GM19395 (cell line): ENCODE measurements around the gene PLXDC2.
"Not testable (repeated sequence)": the region's sequence is repeated elsewhere in the genome, so short reads cannot be mapped to it uniquely, and the experiment has no call there.

ENCODE experiments used
- ATAC-seq: cut with Tn5 transposase; IDR thresholded peaks from one replicate; pipeline ENCODE4 v1.9.1; 2021; ENCODE audit warnings: mild to moderate bottlenecking, moderate library complexity; ENCODE audit not compliant: unreplicated experiment

Gene PLXDC2

DNA sequence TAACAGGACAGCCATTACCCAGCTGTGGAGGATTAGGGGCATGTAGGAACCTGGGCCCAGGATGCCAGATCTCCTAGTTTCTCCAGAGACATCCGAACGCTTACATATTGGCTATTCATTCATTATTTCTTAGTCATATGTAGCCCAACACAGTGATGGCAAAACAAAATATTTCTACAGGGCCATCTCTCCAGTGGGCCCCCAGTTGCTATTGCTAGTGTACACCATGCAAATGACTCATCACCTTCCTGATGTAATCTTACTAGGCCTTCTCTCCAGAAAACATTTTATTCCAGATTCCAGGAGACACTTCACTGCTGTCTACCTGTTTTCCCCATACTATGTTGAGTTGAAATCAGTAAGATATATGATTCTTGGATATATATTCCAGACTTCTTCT lies 201.7 kb downstream of the PLXDC2 start:
- no peak for ATAC-seq

DNA sequence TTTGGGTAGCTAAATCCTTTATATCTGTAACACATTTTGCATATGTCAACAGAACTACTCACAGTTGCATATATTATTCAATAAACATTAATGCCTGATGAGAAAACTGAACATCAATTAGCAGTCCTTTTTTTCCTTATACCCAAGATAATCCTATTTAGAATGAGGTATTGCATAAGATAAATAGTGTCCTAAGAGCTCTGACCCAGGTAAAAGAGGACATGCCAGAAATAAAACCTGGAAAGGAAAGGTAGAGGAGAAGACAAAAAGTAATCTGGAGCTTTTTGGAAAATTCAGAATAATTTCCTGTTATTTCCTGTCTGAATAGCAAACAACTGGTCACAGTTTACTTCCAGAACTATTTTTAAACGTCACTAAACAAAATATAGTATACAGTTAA lies 204.4 kb downstream of the PLXDC2 start:
- no peak for ATAC-seq

DNA sequence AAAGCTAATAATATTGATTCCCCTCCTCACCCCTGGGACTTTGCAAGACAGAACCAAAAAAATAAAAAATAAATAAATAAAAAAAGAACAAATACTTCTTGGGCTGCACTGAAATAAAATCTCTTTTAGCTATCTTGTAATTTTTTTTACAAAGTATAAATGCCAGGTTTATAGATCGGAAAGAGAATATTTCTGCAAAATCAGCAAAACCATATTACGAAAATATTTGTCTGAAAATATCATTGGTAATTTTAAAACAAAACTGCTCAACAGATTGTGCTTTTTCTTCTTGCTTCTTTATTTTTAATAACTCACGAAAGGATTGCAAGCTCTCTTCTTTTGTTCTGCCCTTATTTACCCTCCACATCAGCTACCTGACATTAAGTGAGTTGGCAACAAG lies 213.3 kb downstream of the PLXDC2 start:
- ATAC-seq = no peak

DNA sequence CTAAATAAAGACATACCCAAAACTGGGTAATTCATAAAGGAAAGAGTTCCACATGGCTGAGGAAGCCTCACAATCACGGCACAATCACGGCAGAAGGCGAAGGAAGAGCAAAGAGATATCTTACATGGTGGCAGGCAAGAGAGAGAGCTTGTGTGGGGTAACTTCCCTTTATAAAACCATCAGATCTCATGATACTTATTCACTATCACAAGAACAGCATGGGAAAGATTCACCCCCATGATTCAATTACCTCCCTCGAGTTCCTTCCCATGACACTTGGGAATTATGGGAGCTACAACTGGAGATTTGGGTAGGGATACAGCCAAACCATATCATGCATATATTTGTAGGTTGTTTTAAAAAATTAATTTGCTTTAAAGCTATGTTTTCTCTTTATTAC lies 217.2 kb downstream of the PLXDC2 start:
- ATAC-seq = no peak

DNA sequence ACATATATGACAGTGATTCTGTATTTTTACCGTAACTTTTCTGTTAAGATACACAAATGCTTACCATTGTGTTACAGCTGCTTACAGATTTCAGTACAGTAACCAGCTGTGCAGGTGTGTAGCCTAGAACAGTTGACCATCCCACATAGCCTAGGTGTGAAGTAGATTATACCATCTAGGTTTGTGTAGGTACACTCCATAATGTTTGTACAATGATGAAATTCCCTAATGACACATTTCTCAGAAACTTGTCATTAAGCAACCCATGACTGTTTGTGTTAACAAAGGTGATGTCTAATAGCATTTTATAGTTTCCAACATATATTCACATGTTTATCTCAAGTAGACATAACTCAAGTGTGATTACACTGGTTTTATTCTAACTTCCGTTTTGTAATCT lies 218.5 kb downstream of the PLXDC2 start:
- ATAC-seq = no peak

DNA sequence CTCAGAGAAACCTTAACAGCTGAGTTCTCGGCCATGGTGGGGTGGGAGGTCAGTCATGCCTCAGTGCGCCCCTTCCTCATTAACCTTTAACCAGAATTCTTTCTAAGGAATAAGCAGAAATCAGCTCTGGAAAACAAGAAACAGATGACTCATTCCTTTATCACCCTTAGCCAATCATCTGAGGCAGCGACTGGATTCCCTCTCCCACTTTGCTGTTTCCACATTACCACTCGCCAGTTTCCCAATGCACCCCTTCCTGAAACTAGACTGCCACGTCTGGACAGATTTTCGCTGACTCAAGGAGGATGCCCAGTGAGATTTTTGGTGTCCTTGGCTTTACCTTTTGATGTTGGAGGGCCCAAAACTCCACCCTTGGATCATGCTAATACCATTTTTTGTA lies 223.8 kb downstream of the PLXDC2 start:
- no peak for ATAC-seq

DNA sequence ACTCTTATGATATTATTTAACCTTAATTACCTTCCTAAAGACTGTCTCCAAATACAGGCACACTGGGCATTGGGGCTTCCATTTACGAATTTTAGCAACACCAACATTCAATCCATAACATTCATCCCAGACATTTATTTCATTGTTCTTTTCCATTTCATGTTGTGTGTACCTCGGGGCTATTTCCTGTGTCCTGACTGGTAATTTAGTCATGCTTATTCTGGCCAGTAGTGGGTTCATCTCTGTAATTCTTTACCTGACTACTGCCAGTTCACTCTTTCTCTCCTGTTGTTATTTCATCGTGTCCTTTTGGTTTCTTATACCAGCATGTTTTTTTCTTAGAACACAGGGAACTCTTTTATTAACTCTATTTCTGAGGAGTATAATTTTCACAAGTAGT lies 225.7 kb downstream of the PLXDC2 start:
- no peak for ATAC-seq

DNA sequence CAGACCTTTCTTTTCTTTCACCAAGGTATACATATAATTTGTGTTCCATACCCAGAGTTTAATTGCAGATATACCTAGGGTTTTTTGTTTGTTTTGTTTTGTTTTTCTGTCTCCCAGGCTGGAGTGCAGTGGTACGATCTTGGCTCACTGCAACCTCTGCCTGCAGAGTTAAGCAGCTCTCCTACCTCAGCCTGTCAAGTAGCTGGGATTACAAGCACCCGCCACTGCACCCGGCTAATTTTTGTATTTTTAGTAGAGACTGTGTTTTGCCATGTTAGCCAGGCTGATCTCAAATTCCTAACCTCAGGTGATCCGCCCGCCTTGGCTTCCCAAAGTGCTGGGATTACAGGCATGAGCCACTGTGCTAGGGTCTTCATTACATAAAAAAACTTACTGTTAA lies 228.9 kb downstream of the PLXDC2 start:
- not testable (repeated sequence) for ATAC-seq

DNA sequence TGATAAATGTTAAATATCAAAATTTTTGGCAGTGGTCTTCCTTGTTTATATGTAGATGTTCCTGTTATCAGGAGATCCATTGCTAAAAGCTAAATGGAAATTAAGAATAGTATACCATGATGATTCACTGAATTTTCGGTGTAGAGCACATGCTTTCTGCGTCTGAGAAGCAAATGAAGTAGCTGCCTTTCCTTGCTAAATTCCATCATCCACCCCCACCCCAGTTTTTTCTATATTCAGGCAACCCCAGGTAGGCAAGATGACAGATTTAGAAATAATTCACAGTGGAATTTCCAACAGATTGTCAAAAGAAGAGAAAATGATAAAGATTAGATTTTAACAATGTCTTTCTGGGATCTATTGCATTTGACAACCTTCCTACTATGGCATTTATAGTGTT lies 231.9 kb downstream of the PLXDC2 start:
- ATAC-seq = no peak

DNA sequence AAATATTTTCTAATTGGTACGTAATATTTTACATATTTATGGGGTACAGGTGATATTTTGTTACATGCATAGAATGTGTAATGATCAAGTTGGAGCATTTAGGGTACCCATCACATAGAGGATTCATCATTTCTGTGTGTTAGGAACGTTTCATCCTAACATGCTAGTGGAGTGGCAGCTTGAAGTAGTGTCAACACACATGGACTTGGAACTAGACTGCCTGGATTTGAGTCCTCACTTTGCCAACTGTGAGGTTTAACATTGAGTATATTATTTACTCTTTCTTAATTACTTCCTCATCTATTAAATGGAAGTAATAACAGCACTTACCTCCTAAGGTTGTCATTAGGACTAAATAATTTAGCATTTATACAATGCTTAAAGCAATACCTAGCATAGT lies 241.9 kb downstream of the PLXDC2 start:
- no peak for ATAC-seq

DNA sequence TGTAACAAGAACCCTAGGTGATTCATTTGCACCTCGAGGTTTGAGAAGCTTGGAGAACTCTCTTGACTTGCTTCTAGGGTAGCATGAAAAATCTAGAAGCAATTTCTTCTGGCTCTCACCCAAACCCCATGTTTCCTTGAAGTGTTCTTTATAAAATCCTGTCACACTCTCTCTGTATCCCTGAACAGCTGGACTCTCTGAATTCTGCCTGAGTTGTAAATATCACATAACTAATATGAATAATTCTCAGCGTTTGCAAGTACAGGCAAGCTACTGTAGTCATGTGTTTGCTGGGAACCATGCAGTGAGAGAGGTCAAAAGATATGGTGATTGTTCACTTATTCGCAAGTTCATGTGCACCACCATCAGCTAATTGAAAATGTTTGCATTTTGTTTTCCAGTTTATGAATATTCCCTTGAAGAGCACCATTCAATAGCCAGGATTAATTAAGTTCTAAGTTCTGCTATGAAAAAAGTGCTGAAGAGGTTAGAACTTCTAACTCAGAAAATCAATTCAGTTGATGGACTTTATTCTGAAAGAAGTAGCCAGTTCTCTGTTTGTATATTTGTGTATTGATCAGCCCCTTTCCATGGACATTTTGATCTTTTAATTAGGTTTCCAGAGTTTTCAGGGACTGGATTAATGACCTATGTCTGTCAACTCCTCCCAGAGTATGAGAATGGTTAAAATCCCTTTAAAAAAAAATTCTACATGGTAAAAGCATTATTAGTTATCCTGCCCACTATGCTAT lies 243.0 kb downstream of the PLXDC2 start:
- ATAC-seq = no peak

DNA sequence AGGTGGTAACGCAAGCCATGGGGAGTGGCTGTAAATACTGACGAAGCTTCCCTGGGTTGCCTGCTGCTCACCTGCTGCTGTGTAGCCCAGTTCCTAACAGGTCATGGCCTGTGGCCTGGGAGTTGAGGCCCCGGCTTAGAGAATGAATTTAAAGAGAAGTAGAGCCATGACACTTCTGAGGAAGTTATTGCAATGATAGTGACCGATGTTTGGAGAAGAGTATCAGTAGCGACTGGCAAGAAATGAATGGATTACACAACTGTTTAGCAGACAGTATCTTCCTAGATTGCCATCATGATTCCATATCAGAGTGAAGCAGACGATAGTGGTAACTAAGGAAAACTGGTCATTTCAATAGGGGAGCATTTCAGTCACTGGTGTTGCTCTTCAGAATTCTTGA lies 249.6 kb downstream of the PLXDC2 start:
- no peak for ATAC-seq

DNA sequence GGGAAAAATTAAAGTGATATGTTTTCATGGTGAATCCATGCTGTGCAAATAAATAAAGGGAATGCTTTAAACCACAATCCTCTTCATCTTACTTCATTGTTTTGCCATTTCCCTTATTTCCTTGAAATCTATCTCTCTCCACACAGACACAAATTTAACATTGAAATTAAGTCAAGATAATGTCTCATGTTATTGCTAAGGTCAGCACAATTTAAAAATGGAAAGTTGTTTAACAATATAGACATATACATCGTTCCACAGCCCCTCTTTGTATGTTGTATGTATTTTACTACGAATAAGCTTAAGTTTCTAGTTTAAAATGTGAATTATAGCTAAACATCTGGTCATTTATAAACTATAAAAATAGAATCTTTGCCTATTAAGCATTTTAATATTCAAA lies 256.9 kb downstream of the PLXDC2 start:
- ATAC-seq = no peak

DNA sequence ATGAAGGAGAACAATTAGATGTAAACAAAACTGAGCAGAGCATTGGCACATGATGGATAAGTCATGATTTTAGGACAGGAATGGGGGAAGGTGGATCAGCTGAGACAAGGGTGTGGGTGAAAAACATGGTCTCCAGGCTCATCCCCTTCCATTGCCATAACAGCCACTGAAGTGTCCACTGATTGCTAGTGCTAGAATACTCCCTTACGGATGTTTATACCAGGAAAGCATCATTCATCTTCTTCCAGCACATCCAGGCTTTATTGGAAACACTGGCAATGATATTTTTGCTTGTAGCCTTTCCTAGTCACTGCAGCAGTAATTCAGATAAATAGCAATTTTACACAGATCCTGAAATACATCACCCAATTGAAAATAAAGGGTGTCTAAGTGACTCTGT lies 259.5 kb downstream of the PLXDC2 start:
- ATAC-seq = no peak

DNA sequence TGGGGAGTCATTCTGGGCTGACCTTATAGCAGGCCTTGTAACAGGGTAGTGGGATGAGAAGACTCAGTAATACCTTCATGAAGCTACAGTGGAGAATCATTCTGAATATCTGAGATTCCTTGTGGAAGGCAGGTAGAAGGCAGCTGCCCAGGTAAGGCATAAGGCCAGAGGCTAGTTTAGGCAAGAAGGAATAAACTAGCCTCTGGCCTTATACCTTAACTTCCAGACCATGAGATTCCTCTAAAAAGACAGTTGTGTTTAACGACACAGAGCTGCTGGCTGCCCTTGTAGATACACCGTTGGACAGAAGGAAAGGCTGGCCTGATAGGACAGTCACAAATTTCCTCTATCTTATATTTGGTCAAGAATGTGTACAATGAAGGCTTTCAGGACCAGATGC lies 268.2 kb downstream of the PLXDC2 start:
- no peak for ATAC-seq

DNA sequence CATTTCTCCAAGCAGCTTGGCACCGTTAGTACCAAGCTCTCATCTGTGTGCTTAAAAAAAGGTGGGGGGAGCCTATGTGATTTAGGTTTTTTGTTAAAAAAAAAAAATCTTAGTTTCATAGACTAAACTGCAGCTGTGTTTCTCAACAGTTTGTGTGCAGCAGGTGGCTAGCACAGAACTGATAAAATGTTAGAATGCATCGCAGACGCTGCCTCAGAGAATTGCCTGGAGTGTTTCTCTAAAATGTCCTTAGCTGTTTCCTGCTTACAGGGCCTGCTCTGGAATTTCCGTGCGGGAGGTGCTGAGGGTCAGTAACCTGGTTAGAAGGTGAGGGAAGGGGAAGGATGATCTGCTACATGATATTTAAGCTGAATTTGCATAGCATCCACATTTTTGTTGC lies 268.9 kb downstream of the PLXDC2 start:
- ATAC-seq = no peak

DNA sequence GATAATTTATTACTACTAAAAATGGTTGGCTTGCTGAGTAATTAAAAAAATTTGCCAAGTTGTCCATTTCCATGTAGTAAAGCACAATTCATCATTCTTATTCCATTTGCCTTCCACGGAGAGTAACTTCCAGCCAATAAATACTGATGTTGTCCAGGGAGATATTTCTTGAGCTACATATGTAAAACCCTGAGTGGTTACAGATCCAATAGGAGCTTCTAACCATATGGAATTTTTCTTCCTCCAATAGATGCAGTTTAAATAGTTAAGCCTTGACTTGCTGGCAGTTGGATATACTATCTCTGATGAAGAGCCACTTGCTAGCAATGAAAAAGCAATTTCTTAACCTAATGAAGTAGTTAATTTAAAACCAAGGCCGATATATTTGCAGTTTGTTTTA lies 271.1 kb downstream of the PLXDC2 start:
- no peak for ATAC-seq

DNA sequence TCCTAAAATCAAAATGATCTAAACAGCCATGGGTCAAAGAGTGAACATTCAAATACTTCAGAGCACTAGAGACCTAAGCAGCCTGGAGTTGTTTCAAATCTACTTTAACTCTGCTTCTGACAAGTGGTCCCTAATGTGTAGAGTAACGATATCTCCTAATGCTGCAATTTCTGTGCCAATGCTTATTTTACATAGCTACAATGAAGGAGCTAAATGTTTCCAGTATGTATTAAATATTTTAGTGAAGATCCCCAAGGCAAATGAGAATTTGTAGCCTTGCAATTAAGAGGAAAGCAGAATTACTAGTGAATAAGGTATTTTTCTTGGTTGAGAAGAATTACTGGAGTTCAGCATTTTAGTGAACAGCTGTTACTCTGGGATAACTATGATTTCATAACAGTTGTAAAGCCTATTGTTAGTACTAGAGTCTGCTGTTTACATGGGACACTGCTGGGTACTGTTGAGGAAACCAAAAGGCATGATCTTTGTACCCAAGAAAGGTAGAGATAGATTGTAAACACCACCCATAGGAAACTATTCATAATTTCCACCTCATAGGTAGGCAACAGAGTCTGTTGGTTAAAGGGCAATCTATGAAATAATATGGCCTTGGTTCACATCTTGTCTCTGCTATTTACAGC lies 271.9 kb downstream of the PLXDC2 start:
- no peak for ATAC-seq

DNA sequence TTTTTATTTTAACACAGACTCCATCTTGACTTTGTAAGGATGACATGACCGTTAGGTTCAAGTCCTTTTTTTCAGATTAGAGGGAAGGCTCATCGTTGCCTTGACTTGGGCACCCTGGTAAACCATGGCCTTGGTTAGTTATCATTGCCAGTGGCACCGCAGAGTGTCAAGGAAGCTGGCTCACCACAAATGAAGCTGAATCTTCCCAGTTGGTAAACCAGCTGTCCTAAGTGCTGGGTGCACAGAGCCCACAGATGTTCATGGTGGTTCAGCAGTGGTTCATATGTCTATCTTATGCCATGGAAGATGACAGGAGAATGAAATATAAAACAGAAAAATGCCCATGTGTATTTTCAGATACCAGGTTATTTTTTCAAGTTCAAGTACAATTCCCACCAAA lies 273.6 kb downstream of the PLXDC2 start:
- ATAC-seq = no peak

DNA sequence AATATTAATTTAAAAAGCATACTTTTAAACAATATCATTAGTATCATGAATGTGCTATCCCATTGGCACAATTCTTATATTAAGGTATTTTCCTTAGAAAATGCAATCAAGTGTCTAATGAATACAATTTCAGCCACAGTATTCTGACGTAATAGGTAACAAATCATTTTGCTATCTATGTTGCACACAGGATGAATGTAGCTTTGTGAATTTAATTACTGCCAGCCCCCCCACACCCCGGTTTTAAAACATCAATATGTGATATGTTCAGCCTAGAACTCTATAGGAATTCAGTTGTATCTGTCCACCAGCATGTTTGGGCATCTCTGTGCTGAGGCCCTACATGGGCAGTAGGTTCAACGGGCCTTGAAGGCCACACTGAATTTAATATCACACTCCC lies 274.6 kb downstream of the PLXDC2 start:
- no peak for ATAC-seq

DNA sequence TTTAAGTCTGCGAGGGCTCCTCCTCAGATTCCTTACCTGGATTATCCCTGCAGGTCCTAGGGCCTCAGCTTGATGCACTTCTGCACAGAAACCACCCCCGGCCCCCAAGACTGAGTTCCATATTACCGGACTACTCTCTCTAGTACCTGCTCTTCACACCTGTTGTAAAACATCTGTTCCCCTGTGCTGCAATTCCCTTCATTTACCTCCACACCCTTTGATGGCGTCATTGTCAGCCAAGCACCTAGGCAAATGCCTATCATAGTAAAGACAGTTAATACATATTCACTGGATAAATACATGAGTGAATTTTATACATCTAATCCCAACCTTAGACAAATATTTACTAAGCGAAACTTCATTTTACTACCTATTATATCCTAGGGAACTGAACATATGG lies 275.5 kb downstream of the PLXDC2 start:
- no peak for ATAC-seq

DNA sequence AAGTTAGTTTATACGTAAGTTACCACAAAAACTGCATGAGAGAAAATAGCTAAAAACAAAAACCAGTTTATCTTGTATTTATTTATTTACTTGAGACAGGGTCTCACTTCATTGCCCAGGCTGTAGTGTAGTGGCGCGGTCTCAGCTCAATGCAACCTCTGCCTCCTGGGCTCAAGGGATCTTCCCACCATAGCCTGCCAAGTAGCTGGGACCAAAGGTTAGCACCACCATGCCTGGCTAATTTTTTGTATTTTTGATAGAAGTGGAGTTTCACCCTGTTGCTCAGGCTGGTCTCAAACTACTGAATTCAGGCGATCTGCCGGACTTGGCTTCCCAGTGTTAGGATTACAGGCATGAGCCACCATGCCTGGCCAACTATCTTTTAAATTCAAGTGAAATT lies 277.4 kb downstream of the PLXDC2 start:
- no peak for ATAC-seq
